ENCODE data around the gene UBAC2. TPM values are rescaled to one million over a fixed set of nuclear protein-coding genes. Genes with fewer than 3 reads are reported as not detected.

The UBAC2 gene
- total and polyA plus RNA-seq, 2 of the 8 experiments (the other 6 are each of a cell fraction or from before 2014, with no cell fraction given), result 75.9 to 76.9 TPM

DNA sequence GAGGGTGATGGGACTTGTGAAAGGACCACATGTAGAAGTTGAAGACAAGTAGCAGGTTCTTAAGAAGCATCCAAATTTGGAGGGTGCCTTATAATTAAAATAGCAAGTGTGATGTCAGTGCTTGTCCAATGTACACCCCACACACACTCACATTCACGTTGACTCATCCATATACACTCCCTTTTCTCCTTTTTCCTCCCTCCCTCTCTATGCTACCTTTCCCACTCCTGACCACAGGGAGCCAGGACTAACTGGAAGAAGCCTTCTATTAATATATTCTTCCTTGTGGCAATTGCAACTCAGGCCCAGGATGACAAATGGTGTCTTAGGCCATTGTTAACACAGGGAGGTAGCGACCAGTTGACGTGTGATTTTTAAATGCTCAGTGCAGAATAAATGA is 122.8 kb downstream of the UBAC2 start:
- Histone ChIP-seq H2AK5ac (ENCODE audit: low read depth, low read length) (no peak overlapping the region), H3K4me2 (ENCODE audit: insufficient read depth in 1 of 2, low read depth in 2 of 2, low read length in 2 of 2) (no peak overlapping the region), H3K4me1 (replicated peaks in 1 of 4; ENCODE audit: control insufficient read depth in 3 of 4, insufficient read depth in 4 of 4, low read length in 3 of 4) (no peaks in the 10 kb centered on the region), H3K27me3 (replicated peaks in 1 of 4; ENCODE audit: control insufficient read depth in 3 of 4, extremely low read depth in 1 of 4, insufficient read depth in 3 of 4, low read length in 3 of 4) (no peaks in the 10 kb centered on the region), H2BK12ac (ENCODE audit: low read depth, low read length) (no peak overlapping the region), H3K23me2 (ENCODE audit: low read depth, low read length) (no peaks in the 10 kb centered on the region), H4K5ac (ENCODE audit: insufficient read length, low read depth, low read length) (no peak overlapping the region), H2BK15ac (ENCODE audit: low read length) (no peak overlapping the region), H2AFZ (ENCODE audit: low read length) (no peak overlapping the region), H3K4me3 (ENCODE audit: extremely low read depth in 1 of 4, insufficient read depth in 2 of 4, low read depth in 3 of 4, low read length in 4 of 4) (no peak overlapping the region), H3K18ac (ENCODE audit: extremely low read depth, low read length) (no peak overlapping the region), H3K14ac (ENCODE audit: insufficient read length) (no peak overlapping the region), H2BK20ac (ENCODE audit: low read length) (no peak overlapping the region), H3K9ac (replicated peaks in 1 of 4; ENCODE audit: extremely low read depth in 1 of 4, low read depth in 3 of 4, low read length in 3 of 4) (no peak overlapping the region), H3K4ac (replicated peaks; ENCODE audit: insufficient read length, low read depth, low read length) (no peak overlapping the region), H3K79me1 (ENCODE audit: low read depth, low read length) (no peaks in the 10 kb centered on the region), H4K91ac (replicated peaks; ENCODE audit: insufficient read length, low read length) (no peak overlapping the region), H3K23ac (ENCODE audit: insufficient read length) (no peak overlapping the region), H3K36me3 (ENCODE audit: control insufficient read depth in 2 of 4, insufficient read depth in 4 of 4, low read length in 3 of 4) (peaks cover 0 to 13% (median 1%) of the 10 kb centered on the region in 4 experiments; a peak in 4 of 8 replicates), H4K8ac (ENCODE audit: extremely low read depth, insufficient read depth, low read length) (no peak overlapping the region), H3K9me3 (ENCODE audit: insufficient read depth in 2 of 2, low read depth in 1 of 2, low read length in 1 of 2) (no peaks in the 10 kb centered on the region), H3K27ac (ENCODE audit: low read depth, low read length) (no peak overlapping the region), H3K56ac (replicated peaks; ENCODE audit: insufficient read length, low read depth, low read length) (no peak overlapping the region), H3K79me2 (ENCODE audit: control insufficient read depth in 1 of 2, insufficient read depth in 2 of 2, low read length in 2 of 2) (no peaks in the 10 kb centered on the region), H2BK5ac (ENCODE audit: low read depth, low read length) (no peak overlapping the region), H2BK120ac (replicated peaks; ENCODE audit: low read depth, low read length) (no peak overlapping the region), H4K20me1 (replicated peaks in 1 of 2; ENCODE audit: control insufficient read depth in 1 of 2, insufficient read depth in 2 of 2, low read length in 2 of 2) (no peaks in the 10 kb centered on the region)
- ChIA-PET CTCF (ENCODE audit: partially characterized antibody) (no interaction called here), POLR2A (ENCODE audit: partially characterized antibody) (no interaction called here)
- TF ChIP-seq SP1 (IDR thresholded peaks at IDR 0.05; ENCODE audit: low read depth, low read length), result no peak
- TF ChIP-seq BRCA1 (IDR thresholded peaks at IDR 0.05; ENCODE audit: low read depth, low read length), result no peak
- no peak for TF ChIP-seq TAF7 (optimal IDR thresholded peaks at IDR 0.05; ENCODE audit: borderline replicate concordance, low read depth, low read length)
- no peak for TF ChIP-seq SP2 (IDR thresholded peaks at IDR 0.05; ENCODE audit: low read length)
- no peak for TF ChIP-seq BACH1 (IDR thresholded peaks at IDR 0.05; ENCODE audit: low read length)
- no peak for FAIRE-seq
- no peak for DNase-seq (ENCODE audit: low read depth in 1 of 2, low spot score in 2 of 2)
- 94% methylated on average over 3 of the region's 3 CpGs; no CpG with 5 or more reads in 1 of the 2 experiments for WGBS, 2 experiments (ENCODE audit: extremely low coverage in 1 of 2, insufficient coverage in 1 of 2, insufficient read length in 1 of 2, insufficient replicate concordance in 2 of 2, low coverage in 1 of 2, low lambda C conversion rate in 2 of 2, missing lambda C conversion rate in 1 of 2)
